A549 treated with AZD2906 at 1 μM for 4 hours (cell line): ENCODE measurements around the gene AATF. TPM values are rescaled to one million over a fixed set of nuclear protein-coding genes. Genes with fewer than 3 reads are reported as not detected.

ENCODE experiments used
- total RNA-seq: library from RNA; stranded (reverse); fragments of 200-300 nt; extraction: Qiagen RNA extraction; gene quantifications from 5 replicates; pipeline ENCODE4 v1.2.3, GENCODE V29; 2022

The AATF gene, protein sequence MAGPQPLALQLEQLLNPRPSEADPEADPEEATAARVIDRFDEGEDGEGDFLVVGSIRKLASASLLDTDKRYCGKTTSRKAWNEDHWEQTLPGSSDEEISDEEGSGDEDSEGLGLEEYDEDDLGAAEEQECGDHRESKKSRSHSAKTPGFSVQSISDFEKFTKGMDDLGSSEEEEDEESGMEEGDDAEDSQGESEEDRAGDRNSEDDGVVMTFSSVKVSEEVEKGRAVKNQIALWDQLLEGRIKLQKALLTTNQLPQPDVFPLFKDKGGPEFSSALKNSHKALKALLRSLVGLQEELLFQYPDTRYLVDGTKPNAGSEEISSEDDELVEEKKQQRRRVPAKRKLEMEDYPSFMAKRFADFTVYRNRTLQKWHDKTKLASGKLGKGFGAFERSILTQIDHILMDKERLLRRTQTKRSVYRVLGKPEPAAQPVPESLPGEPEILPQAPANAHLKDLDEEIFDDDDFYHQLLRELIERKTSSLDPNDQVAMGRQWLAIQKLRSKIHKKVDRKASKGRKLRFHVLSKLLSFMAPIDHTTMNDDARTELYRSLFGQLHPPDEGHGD
- total RNA-seq: 102 to 123 TPM (median 107 TPM) in 5 replicates

DNA sequence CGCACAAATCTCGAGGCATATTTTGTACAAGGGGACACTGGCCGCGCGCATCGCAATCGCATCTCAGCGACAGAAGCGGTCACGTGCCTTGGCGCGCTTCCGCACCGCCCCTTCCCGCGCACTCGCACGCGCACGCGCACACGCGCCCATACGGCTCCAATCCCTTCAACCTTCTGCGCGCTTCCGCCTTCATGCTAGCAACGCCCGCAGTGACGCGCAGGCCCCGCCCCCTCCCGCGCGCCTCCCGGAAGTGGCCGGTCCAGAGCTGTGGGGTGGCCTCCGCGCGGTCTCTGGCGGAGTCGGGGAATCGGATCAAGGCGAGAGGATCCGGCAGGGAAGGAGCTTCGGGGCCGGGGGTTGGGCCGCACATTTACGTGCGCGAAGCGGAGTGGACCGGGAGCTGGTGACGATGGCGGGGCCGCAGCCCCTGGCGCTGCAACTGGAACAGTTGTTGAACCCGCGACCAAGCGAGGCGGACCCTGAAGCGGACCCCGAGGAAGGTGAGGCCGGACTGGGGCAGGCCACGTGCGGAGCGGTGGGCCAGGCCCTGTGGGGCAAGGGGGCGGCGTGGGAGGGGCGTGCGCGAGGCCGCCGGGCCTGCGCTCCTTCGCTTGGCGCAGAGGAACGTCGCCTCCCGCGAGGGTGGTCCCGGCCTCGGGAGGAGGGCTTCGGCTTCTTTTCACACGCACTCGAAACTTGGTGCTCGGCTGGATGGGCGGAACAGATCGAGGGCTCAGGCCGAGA is at the start of gene AATF:
TSS of gene AATF (plus strand) at position 238 of the 744 bp plus-strand sequence. CDS start at position 410, 172 bp downstream.

DNA sequence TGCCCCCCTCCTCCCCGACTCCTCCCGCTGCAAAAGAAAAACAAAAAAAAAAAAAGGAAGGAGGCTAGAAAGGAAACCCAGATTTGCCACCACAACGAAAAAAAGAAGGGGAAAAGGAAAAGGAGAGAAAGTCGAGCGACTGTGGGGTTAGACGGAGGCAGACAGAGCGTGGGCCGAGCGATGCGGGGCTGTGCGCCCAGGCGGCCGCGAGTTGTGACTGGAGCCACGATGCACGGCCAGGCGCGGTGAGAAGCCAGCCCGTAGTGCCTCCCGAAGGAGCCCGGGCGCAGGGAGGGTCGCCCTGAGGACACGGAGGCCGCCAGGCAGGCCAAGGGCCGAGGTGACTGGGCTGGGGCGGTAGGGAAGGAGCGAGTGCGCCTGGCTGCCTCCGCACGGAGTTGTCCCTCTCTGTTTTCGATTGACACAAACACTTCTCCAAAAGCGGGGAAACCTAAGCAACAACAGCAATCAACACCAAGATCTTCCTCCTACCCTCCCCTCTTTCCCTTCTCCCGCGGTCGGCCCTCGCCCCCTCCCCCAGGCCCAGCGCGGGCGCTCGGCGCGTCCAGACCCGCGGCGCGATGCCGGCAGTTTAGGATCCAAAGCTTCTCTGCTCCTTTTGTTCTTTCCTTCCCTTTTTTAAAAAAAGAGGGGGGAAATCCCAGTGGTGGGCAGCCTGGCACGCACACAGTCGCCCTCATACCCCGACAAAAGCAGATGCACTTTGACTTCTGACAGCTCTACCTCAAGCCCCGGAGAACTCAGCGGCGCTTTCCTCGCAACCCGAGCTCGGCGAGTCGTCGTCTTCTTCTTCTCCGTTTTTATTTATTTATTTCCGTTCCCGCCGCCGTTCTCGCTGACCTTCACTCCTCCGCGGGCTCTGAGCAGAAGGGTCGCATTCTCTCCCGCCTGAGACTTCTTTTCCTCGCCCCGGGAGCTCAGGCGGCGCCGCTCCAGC is 11.5 kb upstream of the AATF start, which contains the start of gene LHX1:
TSS of gene LHX1 (plus strand) at position 475 of the 958 bp plus-strand sequence. CDS start 723 bp downstream, outside the sequence.

Other genes with a start within 250 kb of the AATF start
- gene LHX1, start 11.5 kb upstream of the AATF start, total RNA-seq: 0.68 to 1.3 TPM (median 1.2 TPM) in 5 replicates